Omental fat pad (tissue), 4 donors: Measurements from ENCODE around the gene CDC34. TPM values are rescaled to one million over a fixed set of nuclear protein-coding genes. Genes with fewer than 3 reads are reported as not detected.

ENCODE experiments used
- ATAC-seq: fragments of 150-250 bp; one replicate; pipeline ENCODE4 v1.9.1; 2016; ENCODE audit warnings: mild to moderate bottlenecking, moderate library complexity; ENCODE audit not compliant: low FRiP score
- DNase-seq: peaks from one replicate; pipeline ENCODE4 v3.0.0-alpha.2; 2019; ENCODE audit warnings: low spot score
- total RNA-seq, 4 donors: library from RNA; depleted of rRNA; stranded (reverse); fragments of >200 nt; gene quantifications; one replicate each; pipeline ENCODE4 v1.1.0, GENCODE V29; 2016
- TF ChIP-seq, protein P1 (sequence below), 3 donors: fragments of 450-650 bp; IDR thresholded peaks; one replicate each; pipeline ENCODE4 v1.5.1; 2016 to 2017; ENCODE audit warnings: antibody characterized with exemption in 3 of 3, mild to moderate bottlenecking in 3 of 3, moderate library complexity in 2 of 3

CDC34 gene
- total RNA-seq, 4 donors from 2014 or later = 40.2 to 67.7 (median 55.5) TPM

GRCh38 chr19:547836-548720 lies 16.5 kb downstream of the CDC34 start:
- TF ChIP-seq, protein P1, sequence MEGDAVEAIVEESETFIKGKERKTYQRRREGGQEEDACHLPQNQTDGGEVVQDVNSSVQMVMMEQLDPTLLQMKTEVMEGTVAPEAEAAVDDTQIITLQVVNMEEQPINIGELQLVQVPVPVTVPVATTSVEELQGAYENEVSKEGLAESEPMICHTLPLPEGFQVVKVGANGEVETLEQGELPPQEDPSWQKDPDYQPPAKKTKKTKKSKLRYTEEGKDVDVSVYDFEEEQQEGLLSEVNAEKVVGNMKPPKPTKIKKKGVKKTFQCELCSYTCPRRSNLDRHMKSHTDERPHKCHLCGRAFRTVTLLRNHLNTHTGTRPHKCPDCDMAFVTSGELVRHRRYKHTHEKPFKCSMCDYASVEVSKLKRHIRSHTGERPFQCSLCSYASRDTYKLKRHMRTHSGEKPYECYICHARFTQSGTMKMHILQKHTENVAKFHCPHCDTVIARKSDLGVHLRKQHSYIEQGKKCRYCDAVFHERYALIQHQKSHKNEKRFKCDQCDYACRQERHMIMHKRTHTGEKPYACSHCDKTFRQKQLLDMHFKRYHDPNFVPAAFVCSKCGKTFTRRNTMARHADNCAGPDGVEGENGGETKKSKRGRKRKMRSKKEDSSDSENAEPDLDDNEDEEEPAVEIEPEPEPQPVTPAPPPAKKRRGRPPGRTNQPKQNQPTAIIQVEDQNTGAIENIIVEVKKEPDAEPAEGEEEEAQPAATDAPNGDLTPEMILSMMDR (IDR thresholded peaks at IDR 0.05) = no peak
- no peak for DNase-seq
- no peak for ATAC-seq

- TF ChIP-seq, protein P1 (IDR thresholded peaks at IDR 0.05) = no peak
- ATAC-seq (no peak), DNase-seq (no peak)
Observed at GRCh38 chr19:548886-549830, 17.6 kb downstream of the CDC34 start.

DNA sequence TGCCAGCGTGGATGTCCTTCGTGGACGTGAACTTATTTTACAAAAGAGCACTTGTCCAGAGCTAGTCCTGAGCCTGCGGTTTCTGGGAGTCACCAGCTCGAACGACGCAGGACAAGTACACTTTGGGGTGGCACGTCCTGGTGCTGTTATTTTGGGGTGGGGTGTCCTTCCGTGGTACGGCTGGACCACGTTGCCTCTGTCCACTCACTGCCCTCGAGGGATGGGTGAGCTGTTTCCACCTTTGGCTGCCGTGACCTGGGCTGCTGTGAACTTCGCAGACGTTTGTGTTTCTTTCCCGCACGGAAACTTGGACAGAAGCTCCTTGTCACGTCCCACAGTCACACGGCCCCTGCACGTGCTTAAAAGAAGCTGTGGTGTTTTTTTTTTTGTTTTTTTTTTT lies 23.3 kb downstream of the CDC34 start:
- ATAC-seq (no peak), DNase-seq (no peak)
- TF ChIP-seq, protein P1 (IDR thresholded peaks at IDR 0.05) = no peak

DNA sequence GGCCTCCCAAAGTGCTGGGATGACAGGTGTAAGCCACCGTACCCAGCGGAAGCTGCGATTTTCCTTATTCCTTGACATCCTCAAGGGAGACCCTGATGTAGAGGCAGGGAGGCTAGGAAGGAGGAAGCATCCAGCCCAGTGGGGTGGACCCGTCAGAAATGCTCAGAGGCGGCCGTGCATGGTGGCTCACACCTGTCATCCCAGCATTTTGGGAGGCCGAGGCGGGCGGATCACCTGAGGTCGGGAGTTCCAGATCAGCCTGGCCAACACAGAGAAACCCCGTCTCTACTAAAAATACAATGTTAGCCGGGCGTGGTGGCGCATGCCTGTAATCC lies 23.9 kb downstream of the CDC34 start:
- TF ChIP-seq, protein P1 (IDR thresholded peaks at IDR 0.05) = no peak
- ATAC-seq = no peak
- DNase-seq = no peak

DNA sequence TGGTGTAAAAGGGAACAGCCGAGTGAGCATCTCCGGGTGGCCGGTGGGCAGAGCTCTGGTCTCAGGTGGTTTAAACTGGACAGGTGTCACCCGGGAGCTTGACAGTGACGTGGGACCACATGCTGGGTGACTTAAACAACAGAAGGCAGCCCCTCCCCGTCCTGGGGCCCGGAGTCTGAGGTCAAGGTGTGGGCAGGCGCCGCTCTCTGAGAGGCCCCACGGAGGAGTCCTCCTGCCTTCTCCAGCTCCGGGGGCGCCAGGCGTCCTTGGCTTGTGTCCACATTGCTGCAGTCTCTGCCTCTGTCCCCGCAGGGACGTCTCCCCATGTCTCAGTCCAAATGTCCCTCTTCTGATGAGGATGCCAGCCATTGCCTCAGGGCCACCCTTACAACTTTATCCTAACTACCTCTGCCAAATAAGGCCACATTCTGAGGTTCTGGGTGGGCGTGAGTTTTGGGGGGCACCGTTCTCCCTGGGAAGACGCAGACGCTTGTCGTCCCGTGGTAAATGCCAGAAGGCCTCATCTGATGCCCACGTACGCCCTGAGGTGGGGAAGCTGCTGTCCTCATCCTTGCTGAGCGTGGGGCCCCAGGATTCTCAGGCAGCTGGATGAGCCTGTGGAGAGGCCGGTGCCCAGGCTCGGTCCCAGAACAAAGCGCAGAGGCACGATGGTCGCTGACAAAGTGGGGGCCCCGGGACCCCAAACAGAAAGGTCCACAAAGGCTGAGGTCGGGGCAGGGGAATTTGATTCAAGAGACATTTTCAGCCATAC lies 25.2 kb downstream of the CDC34 start:
- no peak for ATAC-seq
- TF ChIP-seq, protein P1 (IDR thresholded peaks at IDR 0.05) = no peak
- DNase-seq = no peak

DNA sequence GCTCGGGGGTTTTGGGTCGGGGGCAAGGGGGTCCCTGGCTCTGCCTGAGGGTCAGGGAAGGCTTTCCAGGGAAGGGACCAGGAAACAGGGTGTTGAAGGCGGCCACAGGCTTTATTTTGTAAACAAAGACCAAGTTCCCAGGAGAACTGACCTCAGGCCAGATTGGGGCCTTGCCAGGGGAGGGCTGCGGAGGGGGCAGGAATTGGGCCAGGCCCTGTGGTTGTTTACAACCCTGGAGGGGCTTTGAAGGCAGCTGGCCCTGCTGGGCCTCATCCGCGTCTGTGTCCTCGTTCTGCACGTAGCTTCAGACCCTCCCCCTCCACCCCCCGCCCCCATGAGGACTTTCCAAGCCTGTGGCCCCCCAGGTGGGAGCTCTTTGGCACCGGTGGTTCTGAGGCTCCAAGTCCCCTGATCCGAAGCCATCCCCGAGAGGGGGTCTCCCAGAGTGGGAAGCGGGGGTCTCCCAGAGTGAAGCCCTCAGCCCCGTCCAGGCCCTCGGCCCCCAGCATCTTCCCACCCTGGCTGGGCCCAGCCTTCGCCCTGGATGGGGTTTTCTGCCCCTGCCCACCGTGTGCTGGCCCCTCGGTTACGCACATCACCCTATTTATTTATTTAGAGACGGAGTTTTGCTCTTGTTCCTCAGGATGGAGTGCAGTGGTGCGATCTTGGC lies 27.3 kb downstream of the CDC34 start:
- ATAC-seq = no peak
- TF ChIP-seq, protein P1 (IDR thresholded peaks at IDR 0.05) = no peak
- DNase-seq = no peak
